Measurements from ENCODE around the gene MRPL2.

MRPL2 gene

DNA sequence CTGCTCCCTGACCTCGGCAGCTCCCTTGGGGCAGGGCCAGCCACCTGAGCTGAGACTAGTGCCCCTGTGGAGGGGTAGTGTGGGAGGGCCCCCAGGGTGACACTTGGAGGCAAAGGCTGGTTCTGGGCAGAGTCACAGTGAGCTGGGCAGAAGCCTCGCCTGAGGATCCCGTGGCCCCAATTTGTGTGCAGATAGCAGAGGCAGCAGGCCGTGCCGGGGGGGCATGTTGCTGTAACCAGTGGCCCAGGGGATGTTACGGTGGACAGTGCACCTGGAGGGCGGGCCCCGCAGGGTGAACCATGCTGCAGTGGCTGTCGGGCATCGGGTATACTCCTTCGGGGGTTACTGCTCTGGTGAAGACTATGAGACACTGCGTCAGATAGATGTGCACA lies 42.3 kb downstream of the MRPL2 start:
- DNase-seq, result no peak

DNA sequence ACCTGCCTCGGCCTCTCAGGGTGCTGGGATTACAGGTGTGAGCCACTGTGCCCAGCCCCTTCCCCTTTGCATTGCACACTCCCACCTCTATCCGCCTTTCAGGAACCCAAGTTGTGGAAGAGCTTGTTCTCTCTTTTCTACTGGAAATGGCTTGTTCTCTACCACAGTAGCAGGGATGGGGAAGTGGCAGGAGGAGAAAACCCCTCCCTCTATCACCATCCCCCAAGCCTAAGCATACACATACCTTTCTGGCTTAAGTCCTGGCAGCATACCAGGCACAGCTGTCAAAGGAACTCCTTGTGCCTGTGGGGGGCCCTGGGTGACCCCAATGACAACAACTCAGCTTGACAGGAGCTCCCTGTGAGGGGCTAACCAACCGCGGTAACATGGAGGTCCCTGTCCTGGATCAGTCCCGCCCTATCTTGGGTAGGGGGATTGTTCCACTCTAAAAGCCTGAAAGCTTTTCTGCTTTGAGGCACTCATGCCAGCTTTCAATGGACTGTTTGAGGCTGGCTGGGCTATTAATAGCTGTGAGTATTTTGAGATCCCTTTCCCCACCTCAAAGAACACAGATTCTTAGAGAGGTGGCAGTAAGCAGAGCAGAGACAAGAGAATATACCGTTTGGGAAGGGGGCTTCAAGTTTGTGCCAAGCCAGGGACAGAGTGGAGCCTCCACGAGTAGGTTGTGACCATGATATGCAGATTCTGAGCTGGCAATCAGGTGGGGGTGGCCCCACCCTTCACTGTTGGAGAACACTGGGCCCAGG lies 42.9 kb downstream of the MRPL2 start:
- DNase-seq, result no peak

DNA sequence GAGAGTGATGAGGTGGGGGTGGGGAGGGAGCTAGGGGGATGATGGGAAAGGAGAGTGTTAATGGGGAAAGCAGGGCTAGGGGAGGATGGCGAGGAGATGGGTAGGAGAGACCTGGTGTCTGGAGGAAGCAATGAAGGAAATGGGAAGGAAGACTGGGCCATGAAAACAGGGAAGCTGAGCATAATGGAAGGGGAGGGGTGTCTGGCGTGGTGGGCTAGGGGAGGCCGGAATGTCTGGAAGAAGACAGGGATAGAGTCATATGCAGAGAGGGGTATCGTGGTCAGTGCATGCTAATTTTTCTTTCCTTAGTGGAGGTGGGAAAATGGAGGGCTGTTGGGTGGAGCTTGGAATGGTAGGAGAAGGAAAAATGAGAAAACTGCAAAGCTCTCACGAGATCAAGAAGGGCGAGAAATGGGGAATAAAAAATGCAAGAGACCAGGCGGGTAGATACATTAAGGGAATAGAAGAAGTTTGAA lies 44.8 kb downstream of the MRPL2 start:
- no peak for DNase-seq

DNA sequence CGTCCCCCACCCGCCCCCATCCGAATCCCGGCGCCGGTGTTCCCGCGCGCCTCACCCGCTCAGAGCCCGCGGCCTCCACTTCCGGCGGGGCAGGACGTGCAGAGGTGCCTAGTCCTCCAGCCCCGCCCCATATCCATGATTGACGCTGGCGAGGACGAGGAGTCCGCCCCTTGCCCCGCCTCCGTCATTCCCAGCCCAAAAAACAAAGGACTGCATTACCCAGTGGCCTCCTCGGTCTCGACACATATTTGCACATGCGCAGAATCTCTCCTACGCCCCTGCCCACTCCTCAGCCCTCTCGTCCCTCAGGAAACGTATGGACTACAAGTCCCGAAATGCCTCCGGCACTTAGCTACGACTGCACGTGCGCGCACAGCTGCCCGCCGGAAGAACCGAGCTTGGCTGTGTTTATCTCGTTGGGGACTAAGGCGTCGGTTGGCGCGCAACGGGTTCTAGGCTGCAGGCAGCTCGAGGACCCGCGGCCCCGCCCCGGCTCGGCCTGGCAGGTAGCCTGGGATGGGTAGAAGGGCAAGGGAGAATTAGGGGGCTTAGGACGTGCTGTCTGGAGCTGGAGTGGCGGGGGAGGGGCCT lies 45.3 kb downstream of the MRPL2 start, which contains the start of the genes KLHDC3 and MEA1:
Gene KLHDC3 (plus strand): TSS at position 407 of the 591 bp plus-strand sequence. CDS start 2,944 bp downstream, outside the sequence.
Gene MEA1 (minus strand): TSS at position 104 of the 591 bp plus-strand sequence. CDS start 133 bp downstream, outside the sequence.
- DNase-seq, result peak; percentile 99

- peak; percentile 64 for DNase-seq
Measured at GRCh38 chr6:43013097-43013842, 46.0 kb downstream of the MRPL2 start.

DNA sequence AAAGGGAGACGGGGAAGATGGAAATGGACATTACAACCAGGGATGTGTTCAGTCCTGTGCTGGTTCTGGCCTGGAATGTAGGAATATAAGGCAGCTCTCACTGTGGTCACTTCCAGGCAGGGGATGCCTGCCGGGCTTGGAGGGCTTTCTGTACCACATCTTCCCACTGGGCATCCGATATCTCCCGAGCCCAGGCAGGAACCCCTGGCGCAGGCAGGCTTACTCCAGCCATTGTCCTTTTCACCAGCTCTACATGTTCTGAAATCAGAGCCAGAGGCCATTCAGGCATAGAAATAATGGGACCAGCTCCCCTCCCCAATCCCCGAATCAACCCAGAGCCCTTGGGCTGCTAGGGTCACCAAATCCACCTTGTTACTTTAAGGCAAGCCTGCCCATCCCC lies 46.9 kb downstream of the MRPL2 start:
- DNase-seq, result no peak

DNA sequence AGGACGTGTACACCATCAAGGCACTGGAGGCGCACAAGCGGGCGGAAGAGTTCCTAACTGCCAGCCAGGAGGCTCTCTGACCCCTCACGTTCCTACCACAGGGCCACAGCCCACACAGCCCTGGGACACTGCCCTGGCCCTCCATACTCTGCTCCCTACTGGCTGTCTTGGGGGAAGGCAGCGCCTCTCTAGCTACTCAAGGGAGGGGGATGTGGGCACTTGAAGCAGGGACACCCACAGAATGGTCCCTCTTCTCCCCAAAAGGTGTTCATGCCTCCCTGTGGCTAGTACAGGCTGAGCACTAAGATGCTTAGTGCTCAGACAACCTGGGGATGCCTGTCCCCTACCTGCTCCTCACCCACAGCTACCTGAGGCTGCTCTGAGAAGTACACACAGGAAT lies 48.0 kb downstream of the MRPL2 start:
- DNase-seq, result no peak

DNA sequence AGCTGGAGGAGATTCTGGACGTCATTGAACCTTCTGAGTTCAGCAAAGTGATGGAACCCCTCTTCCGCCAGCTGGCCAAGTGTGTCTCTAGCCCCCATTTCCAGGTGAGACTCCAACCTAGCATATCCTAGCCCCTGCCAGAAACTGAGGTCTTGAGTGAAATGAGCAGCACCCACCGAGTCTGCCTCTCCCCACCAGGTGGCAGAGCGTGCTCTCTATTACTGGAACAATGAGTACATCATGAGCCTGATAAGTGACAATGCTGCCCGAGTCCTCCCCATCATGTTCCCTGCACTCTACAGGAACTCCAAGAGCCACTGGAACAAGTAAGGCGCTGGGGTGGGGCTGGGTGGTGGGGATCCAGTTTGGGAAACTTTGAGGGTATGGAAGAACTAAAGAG lies 50.1 kb downstream of the MRPL2 start:
- DNase-seq, result no peak

DNA sequence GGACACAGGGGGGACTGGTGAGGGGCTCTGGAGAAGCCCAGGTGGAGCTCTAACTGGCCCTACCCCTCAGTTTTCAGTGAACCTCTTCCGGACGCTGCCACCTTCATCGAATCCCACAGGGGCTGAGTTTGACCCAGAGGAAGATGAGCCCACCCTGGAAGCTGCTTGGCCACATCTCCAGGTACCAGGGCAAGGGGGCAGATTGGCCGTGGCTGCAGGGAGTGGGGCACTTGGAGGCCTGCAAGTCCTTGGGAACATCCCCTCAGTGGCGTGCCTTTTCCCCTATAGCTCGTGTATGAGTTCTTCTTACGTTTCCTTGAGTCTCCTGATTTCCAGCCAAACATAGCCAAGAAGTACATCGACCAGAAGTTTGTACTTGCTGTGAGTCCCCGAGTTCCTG lies 52.1 kb downstream of the MRPL2 start:
- DNase-seq, result no peak

DNA sequence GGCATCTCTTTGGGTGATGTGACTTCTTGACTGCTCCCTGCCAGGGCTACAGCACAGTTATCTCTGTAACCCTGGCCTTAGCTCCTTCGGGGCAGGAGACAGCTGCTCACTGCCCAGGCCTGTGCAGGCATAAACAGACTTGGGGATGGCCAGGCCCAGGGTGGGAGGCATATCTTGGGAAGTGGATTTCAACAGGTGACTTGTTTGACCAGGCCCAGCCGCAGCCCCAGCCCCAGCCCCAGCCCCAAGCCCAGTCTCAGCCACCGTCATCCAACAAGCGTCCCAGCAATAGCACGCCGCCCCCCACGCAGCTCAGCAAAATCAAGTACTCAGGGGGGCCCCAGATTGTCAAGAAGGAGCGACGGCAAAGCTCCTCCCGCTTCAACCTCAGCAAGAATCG lies 53.0 kb downstream of the MRPL2 start:
- DNase-seq, result no peak

- DNase-seq, result no peak
Measured at GRCh38 chr6:43005844-43006243, 53.4 kb downstream of the MRPL2 start.
